GM19452 (cell line): ENCODE results near the gene CDC5L.

Experiments used
- ATAC-seq: cut with Tn5 transposase; IDR thresholded peaks from one replicate; pipeline ENCODE4 v1.9.1; 2021; ENCODE audit not compliant: unreplicated experiment

CDC5L gene

DNA sequence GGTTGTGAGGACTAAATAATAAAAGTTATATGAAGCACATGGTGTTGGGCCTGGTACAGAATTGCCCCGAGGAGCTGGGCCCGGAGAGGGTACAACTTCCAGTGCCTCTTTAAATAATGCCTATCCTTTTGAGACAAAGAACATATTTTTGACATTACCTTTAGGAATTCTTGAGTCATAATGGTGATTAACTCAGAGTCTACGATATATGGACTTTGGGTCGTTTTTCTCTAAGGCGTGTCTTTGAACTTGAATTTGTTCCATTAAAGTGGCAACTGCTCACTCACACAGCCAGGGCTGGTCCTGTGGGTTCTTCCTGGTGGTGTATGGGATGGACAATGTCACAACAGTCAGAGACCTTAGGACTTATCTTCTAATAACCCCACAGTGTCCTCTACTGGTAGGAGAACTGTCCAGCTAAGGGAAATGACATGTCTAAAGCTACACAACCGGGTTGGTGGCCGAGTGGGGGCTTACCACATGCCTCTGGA is 106.5 kb downstream of the CDC5L start:
- ATAC-seq = no peak

DNA sequence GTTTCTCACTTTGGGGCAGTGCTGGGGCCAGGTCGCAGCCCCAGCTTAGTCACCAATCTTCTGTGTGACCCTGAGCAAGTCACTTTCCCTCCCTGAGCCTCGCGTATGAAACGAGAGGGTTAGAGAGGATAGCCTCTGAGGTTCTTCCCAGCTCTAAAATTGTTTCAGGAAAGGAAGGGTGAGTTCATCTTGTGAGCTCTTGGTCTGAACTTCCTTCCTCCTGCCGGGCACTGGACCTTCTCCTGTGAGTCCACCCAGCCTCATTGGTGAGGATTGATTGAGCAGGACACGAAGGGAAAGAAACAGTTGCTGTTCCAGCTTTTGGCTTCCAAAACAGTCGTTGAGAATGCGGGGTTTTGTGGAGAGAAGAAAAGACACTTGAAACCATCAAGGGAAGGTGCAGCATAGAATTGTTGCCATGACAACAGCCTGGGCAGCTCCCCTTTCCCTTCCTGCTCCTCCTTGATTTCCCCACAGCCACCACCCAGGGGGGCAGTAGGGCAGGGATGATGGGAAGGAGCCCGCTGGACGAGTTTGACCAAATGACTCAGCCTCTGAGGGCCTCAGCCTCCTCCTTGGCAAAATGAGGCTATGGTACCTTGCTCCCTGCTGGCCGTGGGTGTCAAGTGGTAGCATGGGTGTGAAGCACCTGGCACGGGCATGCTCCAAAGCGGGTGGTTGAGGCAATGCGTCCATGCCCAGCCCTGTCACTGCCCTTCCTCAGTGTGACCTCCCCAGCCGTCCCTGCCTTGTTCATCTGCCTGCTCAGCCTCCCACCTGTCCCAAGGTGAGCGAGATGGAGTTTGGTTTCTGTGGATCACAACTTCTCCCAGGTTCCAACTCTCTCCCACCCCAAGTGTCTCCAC is 107.8 kb downstream of the CDC5L start:
- no peak for ATAC-seq

DNA sequence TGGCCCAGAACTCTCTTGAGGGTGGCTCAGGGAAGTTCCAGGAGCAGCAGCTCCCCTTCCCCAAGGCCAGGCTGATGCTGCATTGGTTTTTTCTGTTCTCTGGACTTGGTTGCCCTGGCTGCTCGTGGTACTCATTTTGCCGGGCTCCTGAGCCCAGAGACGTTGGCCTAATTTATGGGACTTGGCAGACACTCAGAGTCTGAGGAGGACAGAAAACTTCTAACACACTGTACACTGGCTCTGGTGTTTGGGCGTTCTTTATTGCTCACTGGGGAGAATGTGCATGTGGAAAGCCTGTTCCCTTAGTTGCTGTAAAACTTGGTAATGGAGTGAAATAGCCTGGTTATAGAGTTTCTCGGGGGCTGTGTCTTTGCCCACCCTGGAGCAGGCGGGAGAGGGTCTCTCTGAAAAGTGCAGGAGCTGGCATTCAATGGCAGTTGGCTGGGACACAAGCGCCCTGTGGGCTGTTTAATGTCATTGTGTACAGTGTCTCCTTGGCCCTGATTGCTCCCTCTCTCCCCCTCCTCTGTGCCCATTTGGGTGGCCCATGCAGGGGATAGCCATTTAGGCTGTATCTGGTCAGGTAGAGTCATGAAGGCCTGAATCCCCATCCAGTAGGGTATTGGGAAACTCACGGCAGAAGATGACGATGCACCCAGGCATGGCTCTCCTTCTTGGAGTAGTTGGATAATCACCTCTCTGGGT is 109.3 kb downstream of the CDC5L start:
- ATAC-seq = no peak

DNA sequence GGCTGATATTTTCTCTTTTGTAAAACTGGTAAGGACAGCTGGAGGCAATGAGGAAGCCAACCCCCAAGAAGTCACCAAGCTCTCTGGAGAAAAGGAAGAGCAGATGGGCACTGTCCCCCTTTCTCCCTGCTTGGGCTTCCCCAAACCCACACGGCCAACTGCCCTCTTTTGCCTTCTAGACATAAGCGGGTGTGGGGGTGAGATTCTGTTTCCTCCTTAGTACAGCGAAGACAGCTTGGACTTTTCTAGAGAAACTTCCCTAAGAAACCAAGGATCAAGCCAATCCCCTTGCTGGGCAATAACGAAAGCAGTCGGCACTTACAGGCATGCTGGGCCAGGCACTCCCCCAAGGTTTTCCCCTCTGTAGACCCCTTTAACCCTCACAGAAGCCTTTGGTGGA is 110.3 kb downstream of the CDC5L start:
- ATAC-seq = no peak

DNA sequence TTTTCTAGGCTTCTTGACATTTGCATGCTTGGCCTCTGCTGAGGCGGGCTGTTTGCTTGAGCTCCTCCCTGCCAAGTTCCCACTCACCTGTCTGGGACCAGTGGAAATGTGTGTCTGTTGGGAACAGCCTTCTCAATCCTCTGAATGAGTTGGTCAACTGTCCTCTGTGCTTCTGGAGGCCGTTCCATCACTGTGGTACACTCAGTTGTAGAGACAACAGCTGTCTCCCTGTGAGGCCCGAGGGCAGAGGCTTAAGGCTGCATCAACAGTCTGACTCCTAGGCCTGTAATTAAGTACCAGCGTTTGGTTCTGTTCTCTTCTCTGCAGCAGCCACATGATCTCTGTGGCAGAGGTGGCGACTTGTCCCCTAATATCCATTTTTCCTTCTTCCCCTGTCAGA is 110.9 kb downstream of the CDC5L start:
- no peak for ATAC-seq

DNA sequence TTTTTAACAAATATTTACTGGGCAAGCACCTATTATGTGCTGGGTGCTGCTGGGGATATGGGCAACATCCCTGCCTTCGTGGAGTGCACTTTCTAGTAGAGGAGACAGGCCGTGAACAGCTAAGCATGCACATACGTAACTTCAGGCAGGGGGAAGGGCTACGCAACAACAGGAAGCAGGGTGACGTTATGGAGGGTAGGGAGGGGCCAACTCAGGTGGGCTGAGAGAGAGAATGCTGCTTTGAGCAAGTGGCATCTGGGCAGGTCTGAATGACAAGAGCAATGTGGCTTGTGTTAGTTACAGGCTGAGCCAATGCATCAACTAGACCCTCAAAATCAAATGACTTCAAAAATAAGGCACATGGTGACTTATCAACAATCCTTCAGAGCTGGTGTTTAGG is 112.1 kb downstream of the CDC5L start:
- no peak for ATAC-seq
